GM19372 (cell line): Measurements from ENCODE around the gene CAPZA2.
A peak's percentile ranks its signal among the peaks of the same experiment; 100 is the strongest.
"Not testable (repeated sequence)": the region's sequence is repeated elsewhere in the genome, so short reads cannot be mapped to it uniquely, and the experiment has no call there.

Experiments used
- ATAC-seq: cut with Tn5 transposase; IDR thresholded peaks from one replicate; pipeline ENCODE4 v1.9.1; 2021; ENCODE audit warnings: mild to moderate bottlenecking, low read depth, moderate library complexity; ENCODE audit not compliant: unreplicated experiment

Gene CAPZA2

DNA sequence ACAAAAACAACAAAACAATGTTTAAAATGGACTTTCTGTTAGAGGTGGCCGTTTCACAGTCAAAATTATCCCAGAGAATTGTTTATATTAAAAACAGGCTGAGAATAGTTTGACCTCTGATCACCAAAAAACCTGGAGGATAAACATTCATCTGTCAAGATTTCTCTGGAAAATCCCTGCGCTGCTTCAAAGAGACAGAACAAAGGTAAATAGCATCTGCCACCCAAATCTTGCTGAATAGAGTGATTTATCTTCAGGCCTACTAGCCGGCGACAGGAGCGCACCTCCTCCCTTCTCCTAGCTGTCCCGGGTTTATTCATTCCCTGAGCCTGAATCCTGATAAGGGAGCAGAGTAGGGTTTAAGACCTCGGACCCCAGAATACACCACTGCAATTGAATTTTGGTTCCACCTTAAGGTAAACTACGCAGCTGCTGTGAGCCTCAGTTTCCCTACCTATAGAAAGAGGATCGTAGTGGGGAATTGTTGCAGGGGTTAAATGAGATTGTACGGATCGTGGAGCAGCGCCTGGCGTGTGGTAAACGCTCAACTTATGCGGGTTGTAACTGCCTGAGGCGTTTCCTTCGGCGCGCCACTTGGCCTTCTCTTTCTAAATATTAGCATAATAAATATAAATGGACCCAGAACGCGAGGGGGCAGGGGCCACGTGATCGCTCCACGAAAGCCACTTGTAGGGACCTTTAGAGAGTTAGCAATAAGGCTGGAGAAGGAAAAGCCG, 90.4 kb downstream of the CAPZA2 start:
- peak; percentile 22 for ATAC-seq

DNA sequence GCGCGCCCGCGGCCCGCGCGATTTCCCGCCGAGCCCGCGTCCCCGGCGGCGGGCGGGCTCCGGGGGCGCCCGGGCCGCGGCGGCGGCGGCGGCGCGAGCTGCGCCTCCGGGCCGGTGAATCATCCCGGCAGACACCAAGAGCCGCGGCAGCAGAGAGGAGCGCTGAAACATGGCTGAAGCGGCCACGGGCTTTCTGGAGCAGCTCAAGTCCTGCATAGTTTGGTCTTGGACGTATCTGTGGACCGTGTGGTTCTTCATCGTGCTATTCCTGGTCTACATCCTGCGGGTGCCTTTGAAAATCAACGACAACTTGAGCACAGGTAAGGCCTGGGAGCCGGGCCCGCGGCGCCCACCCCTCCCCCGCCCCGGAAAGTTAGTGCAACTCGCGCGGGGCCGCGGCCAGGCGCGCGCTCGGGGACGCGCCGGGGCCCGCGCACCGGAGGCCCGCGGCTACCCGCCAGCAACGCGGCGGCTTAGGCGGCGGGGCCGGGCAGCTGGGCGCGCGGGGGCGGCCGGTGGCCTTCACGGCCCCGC, 91.1 kb downstream of the CAPZA2 start, which contains the start of gene ST7:
ST7 (plus strand) TSS at position 130 of the 534 bp plus-strand sequence; CDS start at position 170, 40 bp downstream.
- ATAC-seq, result peak; percentile 36

- ATAC-seq, result peak; percentile 22
Observed at GRCh38 chr7:116953906-116954838, 91.8 kb downstream of the CAPZA2 start.

GRCh38 chr7:116955340-116955739, 93.0 kb downstream of the CAPZA2 start:
- ATAC-seq, result no peak

GRCh38 chr7:116955801-116956476, 93.6 kb downstream of the CAPZA2 start:
- ATAC-seq, result peak; percentile 65

DNA sequence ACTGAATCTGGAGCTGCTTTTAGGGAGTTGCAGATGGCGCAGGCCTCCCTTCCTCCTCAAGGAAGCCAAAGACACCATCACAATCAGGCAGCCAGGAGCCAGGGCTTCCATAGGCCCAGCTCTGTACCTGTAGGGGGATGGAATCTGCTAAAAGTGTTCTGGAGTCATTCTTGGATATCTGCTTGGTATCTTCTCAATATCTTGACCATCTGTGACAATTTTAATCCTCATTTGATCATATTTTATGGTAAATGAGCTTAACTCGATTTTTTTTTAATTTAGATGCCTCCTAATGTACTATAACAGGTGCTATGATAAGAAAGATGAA, 94.1 kb downstream of the CAPZA2 start:
- no peak for ATAC-seq

DNA sequence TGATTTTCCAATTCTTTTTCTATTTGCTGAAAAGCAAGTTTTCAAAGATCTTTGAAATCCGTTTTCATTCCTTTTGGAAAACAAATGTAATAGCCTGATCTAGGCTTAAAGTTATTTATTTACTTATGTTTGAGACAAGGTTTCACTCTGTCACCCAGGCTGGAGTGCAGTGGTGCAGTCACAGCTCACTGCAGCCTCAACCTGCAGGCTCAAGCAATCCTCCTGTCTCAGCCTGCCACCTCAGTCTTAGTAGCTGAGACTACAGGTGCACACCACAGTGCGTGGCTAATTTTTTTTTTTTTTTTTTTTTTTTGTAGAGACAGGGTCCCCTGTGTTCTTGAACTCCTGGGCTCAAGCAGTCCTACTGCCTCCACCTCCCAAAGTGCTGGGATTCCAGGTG, 95.5 kb downstream of the CAPZA2 start:
- ATAC-seq, result no peak

DNA sequence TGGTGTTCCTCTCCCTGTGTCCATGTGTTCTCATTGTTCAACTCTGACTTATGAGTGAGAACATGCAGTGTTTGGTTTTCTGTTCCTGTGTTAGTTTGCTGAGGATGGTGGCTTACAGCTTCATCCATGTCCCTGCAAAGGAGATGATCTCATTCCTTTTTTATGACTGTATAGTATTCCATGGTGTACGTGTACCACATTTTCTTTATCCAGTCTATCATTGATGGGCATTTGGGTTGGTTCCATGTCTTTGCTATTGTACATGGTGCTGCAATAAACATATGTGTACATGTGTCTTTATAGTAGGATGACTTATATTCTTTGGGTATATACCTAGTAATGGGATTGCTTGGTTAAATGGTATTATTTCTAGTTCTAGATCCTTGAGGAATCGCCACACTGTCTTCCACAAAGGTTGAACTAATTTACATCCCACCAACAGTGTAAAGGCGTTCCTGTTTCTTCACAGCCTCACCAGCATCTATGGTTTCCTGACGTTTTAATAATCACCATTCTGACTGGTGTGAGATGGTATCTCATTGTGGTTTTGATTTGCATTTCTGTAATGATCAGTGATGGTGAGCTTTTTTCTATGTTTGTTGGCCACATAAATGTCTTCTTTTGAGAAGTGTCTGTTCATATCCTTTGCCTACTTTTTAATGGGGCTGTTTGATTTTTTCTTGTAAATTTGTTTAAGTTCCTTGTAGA, 99.7 kb downstream of the CAPZA2 start:
- not testable (repeated sequence) for ATAC-seq

DNA sequence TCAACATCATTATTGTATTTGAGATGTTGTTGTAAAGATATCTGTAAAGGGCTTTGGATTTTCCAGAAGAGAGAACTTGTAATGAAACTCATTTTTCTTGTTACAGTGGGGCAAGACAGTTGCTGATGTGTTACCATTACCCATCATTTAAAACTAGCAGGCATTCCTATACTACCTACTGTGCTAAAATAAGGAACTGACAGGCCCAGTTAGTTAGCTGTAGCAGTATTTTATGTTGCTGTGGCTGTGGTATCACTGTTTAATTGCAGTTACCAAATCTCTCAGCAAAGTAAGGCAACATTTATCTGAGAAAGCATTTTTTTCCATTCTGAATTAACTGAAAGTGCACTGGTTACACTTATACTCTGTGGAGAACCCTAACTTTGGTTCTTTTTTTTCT, 100.8 kb downstream of the CAPZA2 start:
- no peak for ATAC-seq

DNA sequence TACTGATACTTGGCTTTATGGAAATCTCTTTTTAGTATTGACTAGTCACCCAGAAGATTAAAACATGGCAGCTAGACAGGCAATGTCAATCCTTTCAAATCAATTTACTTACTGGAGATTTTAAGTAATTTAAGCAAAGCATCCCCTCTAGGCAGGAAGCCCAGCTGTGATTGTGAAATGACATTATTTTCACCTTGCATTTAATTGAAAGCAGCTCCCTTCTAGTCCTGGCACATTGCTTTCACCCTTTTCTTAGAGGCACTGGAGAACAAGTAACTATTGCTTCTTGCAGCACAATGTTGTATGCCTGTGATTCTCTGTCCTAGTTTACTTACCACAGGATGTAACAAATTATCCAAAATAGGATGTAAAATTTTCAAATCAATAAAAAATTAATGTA, 104.2 kb downstream of the CAPZA2 start:
- no peak for ATAC-seq

DNA sequence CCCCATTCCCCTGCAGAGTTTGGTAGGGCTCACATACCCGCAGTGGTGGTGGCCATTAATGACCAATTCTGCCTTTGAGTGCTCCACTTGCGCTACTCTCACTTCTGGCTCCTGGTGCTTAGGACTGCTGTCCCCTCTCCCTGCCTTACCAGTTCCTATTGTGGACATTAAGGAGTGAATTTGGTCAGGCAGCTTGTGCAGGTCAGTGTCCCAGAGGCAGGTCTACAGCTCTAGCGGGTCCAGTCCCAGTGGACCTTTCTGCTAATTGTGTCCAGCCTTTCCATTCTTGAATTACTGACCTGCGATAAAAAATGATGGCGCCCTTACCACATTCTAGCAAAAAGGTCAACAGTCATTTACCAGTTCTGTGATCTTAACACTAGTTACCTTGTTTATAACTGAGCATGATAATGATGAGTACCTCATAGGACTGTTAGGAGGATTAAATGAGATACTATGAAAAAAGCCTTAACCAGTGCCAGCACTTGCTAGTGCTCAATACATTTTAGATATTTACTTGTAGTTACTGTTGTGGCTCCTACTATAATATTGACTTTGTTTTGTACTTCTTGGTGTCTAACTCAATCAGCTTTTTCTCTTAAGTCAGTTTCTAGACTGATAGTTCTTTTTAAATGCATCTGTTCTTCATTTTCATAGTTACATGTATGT, 105.0 kb downstream of the CAPZA2 start:
- no peak for ATAC-seq

DNA sequence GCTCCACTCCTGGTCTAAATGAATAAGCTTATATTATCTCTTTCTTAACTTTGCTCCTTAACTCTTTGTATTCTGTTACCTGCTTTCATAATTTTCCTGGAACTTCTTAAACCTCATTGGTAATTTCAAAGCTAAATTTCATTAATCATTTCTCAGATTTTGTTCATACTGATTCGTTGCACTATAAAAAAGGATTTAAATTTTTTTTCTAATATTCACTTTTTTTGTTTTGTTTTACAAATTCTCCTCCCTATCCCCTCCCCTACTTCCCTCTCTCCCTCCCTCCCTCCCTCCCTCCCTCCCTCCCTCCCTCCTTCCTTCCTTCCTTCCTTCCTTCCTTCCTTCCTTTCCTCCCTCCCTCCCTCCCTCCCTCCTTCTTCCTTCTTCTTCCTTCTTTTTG, 105.6 kb downstream of the CAPZA2 start:
- no peak for ATAC-seq

- no peak for ATAC-seq
Observed at GRCh38 chr7:116968631-116969030, 106.2 kb downstream of the CAPZA2 start.

DNA sequence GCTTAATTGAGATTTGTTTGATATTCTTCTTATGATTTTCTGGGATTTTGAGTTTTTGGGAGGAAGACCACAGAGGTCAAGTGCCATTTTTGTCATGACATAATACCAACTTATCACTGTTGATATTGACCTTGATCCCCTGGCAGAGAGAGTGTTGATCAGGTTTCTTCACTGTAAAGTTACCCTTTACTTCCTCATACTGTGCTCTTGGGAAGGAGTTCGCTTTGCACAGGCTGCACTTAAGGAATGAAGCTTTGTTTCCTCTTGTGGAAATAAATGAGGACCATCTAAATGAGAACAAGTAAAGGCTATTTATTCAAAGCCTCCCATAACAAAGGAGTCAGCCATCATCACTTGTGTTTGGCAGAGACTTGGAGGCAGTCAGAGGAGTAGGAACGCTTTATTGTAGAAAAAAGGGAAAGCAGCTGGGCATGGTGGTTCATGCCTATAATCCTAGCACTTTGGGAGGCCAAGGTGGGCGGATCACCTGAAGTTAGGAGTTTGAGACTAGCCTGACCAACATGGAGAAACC, 107.0 kb downstream of the CAPZA2 start:
- no peak for ATAC-seq

- peak; percentile 66 for ATAC-seq
Observed at GRCh38 chr7:116970238-116970910, 108.0 kb downstream of the CAPZA2 start.

DNA sequence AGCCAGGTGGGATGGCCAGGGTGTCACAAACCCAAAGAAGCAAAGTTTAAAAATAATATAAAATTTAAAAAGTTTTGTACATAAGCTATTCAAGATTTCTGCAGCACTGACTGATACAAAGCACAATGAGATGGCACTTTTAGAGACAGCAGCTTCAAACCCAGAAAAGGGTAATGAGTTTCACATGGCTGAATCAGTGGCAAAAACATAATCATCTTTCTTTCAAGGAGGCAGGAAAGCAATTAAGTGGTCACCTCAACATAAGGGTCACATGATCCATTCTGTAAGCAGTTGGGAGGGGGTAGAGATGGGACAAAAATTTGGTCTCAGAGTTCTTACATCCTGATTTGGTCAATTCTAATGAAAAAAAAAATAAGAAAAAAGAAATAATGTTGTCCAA, 108.8 kb downstream of the CAPZA2 start:
- ATAC-seq, result not testable (repeated sequence)
